Left ventricle myocardium inferior (tissue), 1 donor: ENCODE data around the gene TPD52L2. TPM values are rescaled to one million over a fixed set of nuclear protein-coding genes. Genes with fewer than 3 reads are reported as not detected.

Experiments used
- DNase-seq: peaks from one replicate; pipeline ENCODE4 v3.0.0-alpha.2; 2020
- H3K27ac ChIP-seq: fragments of 200-600 bp; replicated peaks from 2 replicates; pipeline ENCODE4 v1.8.0; 2021
- H3K27me3 ChIP-seq: fragments of 200-600 bp; 2 replicates; pipeline ENCODE4 v1.8.0; 2021; ENCODE audit warnings: low read depth
- H3K36me3 ChIP-seq: fragments of 200-600 bp; 2 replicates; pipeline ENCODE4 v1.8.0; 2021
- H3K4me1 ChIP-seq: fragments of 200-600 bp; 2 replicates; pipeline ENCODE4 v1.8.0; 2021
- H3K4me3 ChIP-seq: fragments of 200-600 bp; 2 replicates; pipeline ENCODE4 v1.8.0; 2021; ENCODE audit warnings: mild to moderate bottlenecking, moderate library complexity
- H3K9me3 ChIP-seq: fragments of 200-600 bp; replicated peaks from 2 replicates; pipeline ENCODE4 v1.8.0; 2021
- intact Hi-C: fragments of 100-400 bp; cut with micrococcal nuclease; formaldehyde crosslinking; loops from one replicate; pipeline ENCODE4 v1.11.0; 2022
- total RNA-seq: library from RNA; stranded (reverse); fragmentation: NEBNext Ultra II Directional; extraction: Animal tissue kit (Norgen Biotek cat#: 25700); gene quantifications from one replicate; pipeline ENCODE4 v1.2.1, GENCODE V29; 2021
- TF ChIP-seq, protein P1 (sequence below): fragments of 200-600 bp; IDR thresholded peaks from 2 replicates; pipeline ENCODE4 v1.8.0; 2021; ENCODE audit warnings: antibody characterized with exemption, mild to moderate bottlenecking, borderline replicate concordance
- donor health status: DM: no; HTN: yes; CAD: no; lungs with severe emphysema.

The TPD52L2 gene
- total RNA-seq, 1 donor from 2014 or later: 72.0 TPM

DNA sequence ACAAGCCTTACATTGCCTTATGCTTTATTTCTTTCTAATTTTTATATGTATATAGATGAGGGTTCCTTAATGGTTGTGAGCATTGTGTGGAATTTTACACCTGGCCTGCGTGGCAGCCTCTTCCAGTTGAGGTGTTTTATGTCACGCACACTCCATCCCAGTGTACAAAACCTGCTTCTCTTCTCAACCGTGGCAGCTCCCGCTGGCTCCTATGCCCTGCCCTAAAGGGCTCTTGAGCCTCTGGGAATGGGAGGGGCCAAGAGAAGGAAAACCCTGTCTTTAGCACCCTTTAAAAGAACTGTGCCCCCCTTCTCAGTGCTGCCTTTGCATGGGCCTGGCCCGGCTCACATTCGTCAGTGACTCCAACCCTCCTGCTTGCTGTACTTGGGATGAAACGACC is 25.5 kb downstream of the TPD52L2 start:
- intact Hi-C loops: no loop called here
- Histone ChIP-seq H3K4me3 (no peak overlapping the region), H3K27ac (no peak overlapping the region), H3K9me3 (no peaks in the 10 kb centered on the region), H3K36me3 (peaks cover 45% of the 10 kb centered on the region), H3K4me1 (peaks cover 17% of the 10 kb centered on the region), H3K27me3 (no peaks in the 10 kb centered on the region)
- DNase-seq: no peak
- TF ChIP-seq, protein P1, sequence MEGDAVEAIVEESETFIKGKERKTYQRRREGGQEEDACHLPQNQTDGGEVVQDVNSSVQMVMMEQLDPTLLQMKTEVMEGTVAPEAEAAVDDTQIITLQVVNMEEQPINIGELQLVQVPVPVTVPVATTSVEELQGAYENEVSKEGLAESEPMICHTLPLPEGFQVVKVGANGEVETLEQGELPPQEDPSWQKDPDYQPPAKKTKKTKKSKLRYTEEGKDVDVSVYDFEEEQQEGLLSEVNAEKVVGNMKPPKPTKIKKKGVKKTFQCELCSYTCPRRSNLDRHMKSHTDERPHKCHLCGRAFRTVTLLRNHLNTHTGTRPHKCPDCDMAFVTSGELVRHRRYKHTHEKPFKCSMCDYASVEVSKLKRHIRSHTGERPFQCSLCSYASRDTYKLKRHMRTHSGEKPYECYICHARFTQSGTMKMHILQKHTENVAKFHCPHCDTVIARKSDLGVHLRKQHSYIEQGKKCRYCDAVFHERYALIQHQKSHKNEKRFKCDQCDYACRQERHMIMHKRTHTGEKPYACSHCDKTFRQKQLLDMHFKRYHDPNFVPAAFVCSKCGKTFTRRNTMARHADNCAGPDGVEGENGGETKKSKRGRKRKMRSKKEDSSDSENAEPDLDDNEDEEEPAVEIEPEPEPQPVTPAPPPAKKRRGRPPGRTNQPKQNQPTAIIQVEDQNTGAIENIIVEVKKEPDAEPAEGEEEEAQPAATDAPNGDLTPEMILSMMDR: no peak

- intact Hi-C loops: no loop called here
Measured at GRCh38 chr20:63891061-63892002, 26.3 kb downstream of the TPD52L2 start.

GRCh38 chr20:63892402-63892801 is 27.3 kb downstream of the TPD52L2 start:
- DNase-seq: no peak
- peaks cover 35% of the 10 kb centered on the region for H3K4me1 ChIP-seq
- H3K9me3 ChIP-seq: no peaks in the 10 kb centered on the region
- H3K27ac ChIP-seq: no peak overlapping the region
- H3K36me3 ChIP-seq: peaks cover 30% of the 10 kb centered on the region
- no peaks in the 10 kb centered on the region for H3K27me3 ChIP-seq
- TF ChIP-seq, protein P1: no peak
- intact Hi-C loops: no loop called here
- no peak overlapping the region for H3K4me3 ChIP-seq

More at GRCh38 chr20:63891061-63892002, 26.3 kb downstream of the TPD52L2 start:
- peaks cover 24% of the 10 kb centered on the region for H3K4me1 ChIP-seq
- no peaks in the 10 kb centered on the region for H3K9me3 ChIP-seq
- no peaks in the 10 kb centered on the region for H3K27me3 ChIP-seq
- no peak for DNase-seq
- H3K4me3 ChIP-seq: no peak overlapping the region
- TF ChIP-seq, protein P1: no peak
- no peak overlapping the region for H3K27ac ChIP-seq
- H3K36me3 ChIP-seq: peaks cover 38% of the 10 kb centered on the region

DNA sequence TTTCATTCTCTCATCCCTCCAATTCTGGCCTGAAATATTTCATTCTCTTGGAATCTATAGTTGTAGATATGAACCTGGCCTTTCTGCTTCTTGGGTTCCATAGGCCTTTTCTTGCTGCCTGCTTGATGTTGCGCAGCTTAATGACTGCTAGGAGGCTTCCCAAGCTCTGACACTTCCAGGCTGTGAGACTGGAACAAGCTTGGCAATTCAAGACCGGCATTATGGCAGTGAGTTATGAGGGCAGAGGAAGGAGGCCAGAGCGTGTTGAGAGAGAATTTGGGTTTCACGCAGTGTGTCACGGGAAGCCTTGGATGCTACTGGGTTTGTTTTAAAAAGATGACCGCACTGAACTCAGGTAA is 28.9 kb downstream of the TPD52L2 start:
- TF ChIP-seq, protein P1: no peak
- Histone ChIP-seq H3K9me3 (no peaks in the 10 kb centered on the region), H3K4me1 (peaks cover 51% of the 10 kb centered on the region), H3K27me3 (no peaks in the 10 kb centered on the region), H3K4me3 (peak overlapping the region; percentile 76), H3K36me3 (peaks cover 22% of the 10 kb centered on the region), H3K27ac (peak overlapping the region; percentile 86)
- no peak for DNase-seq
- intact Hi-C loops: no loop called here

GRCh38 chr20:63894358-63895201 is 29.5 kb downstream of the TPD52L2 start, which contains the start of gene DNAJC5:
DNAJC5 (plus strand) TSS chr20:63895126; CDS start chr20:63928346, 33,220 bp downstream.
- Histone ChIP-seq H3K27me3 (no peaks in the 10 kb centered on the region), H3K9me3 (no peaks in the 10 kb centered on the region), H3K36me3 (peaks cover 22% of the 10 kb centered on the region), H3K27ac (peak within 1 kb of the TSS; percentile 86), H3K4me3 (peak within 1 kb of the TSS; percentile 76), H3K4me1 (peaks cover 57% of the 10 kb centered on the region)
- TF ChIP-seq, protein P1: no peak
- intact Hi-C loops: no loop called here
- DNase-seq: peak; percentile 95
